ENCODE data around the gene SH3BP4. TPM values are rescaled to one million over a fixed set of nuclear protein-coding genes. Genes with fewer than 3 reads are reported as not detected.
A peak's percentile ranks its signal among the peaks of the same experiment; 100 is the strongest.
"Not testable (repeated sequence)": the region's sequence is repeated elsewhere in the genome, so short reads cannot be mapped to it uniquely, and the experiment has no call there.

Gene SH3BP4
- total RNA-seq, 1 donor from 2014 or later = 116 TPM

DNA sequence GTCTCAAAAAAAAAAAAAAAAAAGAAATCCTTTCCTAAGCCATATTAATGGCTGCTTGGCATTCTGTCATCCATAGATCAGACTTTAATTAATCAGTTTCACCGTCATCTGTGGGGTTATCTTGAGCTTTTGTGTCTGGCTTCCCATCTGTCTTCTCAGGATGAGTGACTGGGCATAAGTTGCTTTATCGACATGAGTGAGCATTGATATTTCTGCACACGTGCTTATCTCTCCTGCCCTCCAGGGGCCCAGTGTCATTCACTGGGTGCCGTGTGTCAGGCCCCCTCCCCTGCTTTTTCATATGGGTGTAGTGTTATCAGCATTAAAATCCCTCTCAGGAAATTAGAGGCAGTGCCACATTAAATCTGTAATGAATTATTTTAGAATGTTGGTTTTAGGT is 65.6 kb downstream of the SH3BP4 start:
- no peak for DNase-seq (ENCODE audit: low read depth)

DNA sequence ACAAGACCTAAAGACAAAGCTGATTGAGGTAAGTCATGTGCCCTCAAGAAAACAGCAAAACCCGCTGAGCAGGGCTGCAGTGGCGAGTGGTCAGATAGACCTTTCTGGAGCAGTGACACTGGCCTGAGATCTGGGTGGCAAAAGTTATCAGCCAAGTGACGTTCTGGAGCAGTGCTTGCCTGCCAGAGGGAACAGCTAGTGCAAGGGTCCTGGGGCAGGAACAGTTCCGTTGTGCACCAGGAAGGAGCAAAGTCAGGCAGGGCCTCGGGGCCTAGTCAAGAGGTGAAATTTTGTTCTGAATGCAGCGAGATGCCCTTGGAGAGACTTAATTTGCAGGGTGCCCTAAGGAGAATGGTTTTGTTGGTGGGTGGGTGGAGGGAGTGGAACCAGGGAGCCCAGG is 67.0 kb downstream of the SH3BP4 start:
- DNase-seq (ENCODE audit: low read depth) = no peak

DNA sequence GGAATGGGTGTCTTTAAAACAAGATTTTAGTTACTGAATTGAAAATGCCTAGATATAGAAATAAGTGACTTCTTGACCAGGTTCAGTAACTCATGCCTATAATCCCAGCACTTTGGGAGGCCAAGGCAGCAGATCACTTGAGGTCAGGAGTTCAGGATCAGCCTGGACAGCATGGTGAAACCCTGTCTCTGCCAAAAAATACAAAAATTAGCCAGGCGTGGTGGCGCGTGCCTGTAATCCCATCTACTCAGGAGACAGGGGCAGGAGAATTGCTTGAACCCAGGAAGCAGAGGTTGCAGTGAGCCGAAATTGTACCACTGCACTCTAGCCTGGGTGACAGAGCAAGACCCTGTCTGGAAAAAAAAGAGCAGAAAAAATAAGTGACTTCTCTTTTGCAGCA is 68.3 kb downstream of the SH3BP4 start:
- DNase-seq (ENCODE audit: low read depth) = not testable (repeated sequence)

DNA sequence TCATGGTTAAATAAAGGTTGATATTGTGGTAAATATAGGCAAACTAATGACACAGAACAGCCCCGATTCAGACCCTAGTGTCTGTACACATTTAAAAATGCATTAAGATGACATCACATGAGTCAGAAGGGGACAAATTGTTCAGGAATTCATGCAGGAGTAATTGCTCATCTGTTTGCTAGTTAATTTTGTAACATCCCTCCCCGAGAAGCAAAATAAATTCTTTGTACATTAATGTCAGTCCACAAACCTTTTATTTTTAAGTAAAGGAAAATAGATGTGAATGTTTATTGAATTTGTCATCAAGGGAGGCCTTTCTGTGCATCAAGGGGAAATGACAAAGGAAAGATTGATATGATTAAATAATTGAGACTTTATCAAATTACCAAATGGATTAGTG is 69.9 kb downstream of the SH3BP4 start:
- peak; percentile 85 for DNase-seq (ENCODE audit: low read depth)

DNA sequence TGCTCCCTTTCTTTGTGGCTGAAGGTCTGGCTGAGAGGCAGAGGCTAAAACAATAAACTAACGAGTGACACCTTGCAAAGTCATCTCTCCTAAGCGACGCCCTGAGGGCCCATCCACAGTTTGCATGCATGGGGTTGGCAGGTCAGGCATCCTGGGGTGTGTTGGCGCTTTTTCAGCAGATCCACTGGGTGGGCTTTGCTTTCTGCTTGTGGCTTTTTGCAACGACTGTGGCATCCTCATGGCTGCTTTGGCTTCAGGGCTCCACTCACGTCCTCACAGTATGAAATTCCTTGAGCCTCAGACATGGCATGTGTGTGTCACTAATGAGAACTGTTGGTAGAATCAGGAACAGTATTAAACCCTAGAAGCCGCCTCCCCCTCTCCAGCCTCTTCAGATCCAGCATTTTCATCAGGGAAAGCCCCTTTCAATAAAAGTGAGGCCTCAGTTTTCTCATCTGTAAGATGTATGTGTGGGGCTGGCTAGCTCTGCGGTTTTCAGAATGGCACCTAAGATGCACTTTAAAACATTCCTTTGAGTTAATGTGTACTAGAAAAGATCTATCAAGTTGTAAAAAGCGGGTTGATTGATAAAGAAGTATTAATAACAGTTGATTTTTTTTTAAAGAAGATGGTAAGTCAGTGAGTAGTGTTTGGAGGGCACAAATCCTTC is 72.5 kb downstream of the SH3BP4 start:
- DNase-seq (ENCODE audit: low read depth) = peak; percentile 53

DNA sequence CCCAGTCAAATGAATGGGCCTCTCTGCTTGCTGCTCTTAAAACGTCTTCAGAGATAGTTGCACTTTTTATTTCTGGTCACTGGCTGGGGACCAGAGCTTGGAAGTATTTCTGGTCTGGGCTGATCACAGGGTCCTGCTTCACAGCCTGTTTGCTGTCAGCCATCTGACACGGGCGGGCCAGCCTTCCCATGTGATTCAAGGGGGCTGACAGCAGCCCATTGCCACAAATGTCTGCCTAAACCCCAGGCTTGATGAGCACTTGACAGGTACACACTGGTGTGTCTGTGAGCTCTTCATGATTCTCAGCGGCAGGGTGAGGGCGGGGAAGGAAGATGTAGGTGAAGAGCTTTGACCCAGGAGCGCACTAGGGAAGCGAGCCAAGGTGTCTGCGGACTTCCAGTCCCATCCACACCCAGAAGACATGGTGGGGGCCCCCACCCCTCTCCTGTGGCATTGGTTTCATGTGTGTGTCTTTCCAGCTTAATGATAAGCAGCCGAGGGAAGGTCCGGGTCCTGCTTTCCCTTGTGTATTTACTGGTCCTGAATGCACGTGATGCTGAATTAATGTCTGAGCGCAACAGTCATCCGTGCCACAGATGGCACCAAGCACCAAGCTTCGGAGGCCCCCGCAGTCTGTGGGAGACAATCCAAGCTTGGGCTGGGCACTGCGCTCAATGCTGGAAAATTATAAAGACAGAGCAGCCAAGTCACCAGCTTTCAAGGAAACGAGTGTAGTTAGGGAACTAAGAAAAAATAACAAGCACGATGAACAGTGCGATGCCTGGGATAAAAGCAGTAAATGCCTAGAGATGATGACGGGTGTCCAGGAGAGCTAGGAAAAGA is 73.3 kb downstream of the SH3BP4 start:
- no peak for DNase-seq (ENCODE audit: low read depth)

DNA sequence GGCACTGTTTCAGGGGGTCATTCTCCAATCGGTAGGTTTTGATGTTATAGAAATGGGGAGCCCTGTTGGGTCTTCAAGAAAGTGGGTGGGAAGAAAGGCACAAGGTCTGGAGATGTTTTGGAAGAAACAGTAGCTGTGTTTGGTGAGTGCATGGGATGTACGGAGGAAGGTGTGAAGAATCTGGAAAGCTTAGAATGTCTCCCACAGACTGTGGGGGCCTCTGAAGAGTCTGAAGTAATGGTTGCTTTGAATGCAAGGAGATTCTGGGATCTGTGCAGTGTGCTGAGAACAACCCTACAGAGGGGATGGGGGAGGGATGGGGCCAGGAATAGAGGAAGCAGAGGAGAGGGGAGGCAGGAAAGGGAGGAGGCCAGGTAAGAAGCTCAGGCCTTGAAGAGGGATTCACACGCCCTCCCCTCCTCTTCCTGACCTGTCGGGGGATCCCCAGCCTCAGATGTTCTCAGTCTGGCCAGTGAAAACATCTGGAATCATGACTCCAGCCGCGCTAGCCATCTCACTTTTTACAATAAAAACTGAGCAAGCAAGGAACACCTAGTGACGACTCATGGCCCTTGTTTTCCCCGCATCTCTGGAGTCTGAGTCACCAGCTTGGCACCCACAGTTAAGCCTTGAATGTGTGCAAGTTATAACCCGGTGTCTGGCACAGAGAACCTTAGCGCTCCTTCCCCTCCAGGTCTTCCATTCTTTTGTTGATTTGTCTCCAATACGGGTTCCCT is 74.2 kb downstream of the SH3BP4 start:
- peak; percentile 95 for DNase-seq (ENCODE audit: low read depth)

DNA sequence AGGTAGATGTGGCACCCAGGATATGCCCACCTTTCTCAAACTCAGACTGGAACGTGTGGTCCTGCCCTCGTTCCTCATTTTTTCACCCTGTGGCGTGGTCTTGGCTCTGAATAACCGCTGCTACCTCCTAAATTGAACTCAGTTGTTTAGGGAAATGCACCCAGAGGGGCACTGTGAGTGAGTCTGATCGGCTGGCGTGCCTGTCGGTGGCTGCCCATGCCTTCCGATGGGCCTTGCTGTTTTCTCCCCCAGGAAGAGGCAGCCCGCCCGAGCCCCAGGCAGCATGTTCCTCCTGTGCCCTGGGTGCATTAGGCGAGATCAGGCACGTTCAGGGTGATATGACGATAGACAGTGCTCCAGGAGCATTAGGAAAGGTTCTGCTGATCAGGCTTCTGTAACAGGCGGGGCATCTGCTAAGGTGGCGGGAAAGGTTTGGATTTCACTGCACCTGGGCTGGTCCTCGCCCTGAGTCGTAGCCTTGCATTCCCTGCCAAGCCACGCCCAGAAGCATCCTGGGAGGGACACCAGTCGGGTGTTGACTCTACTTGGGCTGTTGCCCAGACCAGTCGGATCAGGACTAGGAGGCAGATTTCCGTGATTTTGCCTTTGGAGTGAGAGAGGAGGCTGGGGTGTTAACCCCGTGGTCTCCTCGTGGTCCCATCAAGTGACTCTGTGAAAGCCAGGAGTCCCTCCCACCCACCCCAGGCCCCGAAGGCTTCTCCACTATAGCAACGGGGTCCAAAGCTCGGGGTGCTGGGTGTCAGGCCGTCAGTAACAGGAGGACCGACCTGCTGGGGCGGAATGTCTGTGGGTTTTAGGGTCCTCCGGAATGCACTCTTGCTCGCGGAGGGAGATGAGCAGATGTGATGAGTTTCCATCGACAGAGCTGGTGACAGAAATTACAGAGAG is 75.1 kb downstream of the SH3BP4 start:
- peak; percentile 65 for DNase-seq (ENCODE audit: low read depth)

DNA sequence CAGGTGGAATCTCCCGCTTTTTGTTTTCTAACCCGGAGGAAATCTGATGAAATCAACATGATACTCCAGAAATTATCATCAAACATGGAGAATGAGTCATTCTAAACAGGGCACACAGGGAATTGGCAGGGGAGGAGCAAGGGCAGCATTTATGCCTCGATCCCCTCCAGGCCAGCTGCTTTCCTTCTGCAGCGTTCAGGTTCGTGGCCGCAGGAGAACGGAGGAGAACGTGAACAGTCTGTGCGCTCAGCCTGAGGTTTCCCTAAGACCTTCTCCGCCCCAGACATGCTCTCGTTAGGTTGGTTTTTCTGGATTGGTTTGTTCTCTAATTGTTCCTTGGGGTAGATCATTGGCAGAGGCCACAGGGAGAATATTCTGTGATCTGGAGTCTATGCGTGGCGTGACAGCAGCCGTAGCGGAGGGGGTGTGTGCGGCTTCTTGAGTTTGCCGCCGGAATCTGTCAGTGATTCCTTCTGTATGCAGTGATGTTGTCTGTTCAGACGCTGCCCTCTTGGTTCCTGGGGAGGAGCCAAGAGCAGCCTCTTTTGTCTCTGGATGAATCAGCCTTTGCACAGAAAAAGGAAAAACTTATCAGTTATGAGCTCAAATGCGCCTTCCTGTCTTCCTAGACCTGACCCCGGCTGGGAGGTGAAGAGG is 75.9 kb downstream of the SH3BP4 start:
- peak; percentile 27 for DNase-seq (ENCODE audit: low read depth)

DNA sequence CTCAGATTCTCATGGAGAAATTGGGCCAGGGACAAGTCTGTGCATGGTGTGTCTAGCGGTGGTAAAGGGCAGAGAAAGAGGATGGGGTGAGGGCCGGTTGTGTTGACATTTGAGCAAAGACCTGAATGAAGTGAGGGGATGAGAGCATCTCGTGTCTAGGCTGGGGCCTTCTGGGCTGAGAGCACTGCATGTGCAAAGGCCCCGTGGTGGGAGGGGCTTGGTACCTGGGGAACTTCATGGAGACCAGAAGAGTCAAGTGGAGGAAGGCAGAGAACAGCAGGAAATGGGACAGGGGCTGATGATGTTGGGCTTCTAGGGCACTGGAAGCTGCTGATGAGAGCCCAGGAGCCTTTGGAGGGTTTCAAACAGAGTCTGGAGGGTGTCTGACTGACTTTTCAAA is 76.8 kb downstream of the SH3BP4 start:
- DNase-seq (ENCODE audit: low read depth) = no peak

DNA sequence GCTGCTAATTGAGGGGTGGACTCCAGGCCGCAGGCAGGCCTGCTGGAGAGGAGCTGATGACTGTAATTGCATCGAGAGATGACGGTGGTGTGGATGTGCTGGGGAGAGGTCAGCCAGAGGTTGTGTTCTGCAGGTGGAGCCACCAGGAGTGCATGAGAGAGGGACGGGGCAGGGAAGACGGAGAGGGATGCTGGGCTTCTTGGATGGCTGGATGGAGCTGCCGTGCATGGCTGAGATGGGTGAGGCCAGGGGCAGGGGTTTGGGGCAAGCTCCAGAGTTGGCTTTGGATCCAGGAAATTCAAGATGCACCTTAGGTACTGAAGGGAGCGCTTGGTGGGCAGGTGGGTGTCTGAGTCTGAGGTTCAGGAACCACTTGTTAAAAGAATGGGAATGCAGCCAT is 77.2 kb downstream of the SH3BP4 start:
- no peak for DNase-seq (ENCODE audit: low read depth)

DNA sequence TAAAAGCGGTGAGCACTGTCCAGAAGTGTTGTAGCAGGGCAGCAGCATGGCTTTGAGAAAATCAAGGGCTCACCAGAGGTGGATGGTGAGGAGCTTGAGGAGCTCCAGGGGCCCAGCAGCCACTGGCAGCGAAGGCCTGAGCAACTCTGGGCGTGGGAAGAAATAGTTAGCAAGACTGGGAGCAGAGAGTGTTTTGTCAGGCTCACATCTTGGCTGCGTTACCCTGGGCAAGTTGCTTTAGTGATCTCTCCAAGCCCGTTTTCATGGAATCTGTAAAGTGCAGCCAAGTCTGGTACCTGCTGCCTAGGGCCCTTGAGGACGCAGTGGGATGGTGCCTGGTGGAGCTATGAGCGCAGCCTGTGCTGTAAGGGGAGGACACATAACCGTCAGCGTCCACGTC is 78.3 kb downstream of the SH3BP4 start:
- no peak for DNase-seq (ENCODE audit: low read depth)

DNA sequence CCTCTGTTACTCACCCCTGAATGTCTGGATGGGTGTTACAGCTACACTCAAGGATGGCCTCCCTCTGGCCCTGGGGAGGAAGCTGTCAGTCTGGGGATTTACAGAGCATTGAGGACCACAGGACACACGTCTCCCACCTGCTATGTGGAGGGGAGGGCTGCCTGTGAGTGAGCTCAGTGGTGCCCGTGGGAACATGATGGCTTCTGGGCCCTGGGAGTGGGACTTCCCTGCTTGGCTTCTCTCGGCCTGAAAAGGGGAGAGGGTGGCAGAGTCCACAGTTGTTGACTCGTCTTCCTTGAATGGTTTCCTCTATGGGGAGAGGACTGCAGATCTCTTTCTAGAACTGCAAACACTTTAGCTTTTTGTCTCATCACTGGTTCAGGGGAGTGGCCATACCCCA is 79.1 kb downstream of the SH3BP4 start:
- DNase-seq (ENCODE audit: low read depth) = no peak

DNA sequence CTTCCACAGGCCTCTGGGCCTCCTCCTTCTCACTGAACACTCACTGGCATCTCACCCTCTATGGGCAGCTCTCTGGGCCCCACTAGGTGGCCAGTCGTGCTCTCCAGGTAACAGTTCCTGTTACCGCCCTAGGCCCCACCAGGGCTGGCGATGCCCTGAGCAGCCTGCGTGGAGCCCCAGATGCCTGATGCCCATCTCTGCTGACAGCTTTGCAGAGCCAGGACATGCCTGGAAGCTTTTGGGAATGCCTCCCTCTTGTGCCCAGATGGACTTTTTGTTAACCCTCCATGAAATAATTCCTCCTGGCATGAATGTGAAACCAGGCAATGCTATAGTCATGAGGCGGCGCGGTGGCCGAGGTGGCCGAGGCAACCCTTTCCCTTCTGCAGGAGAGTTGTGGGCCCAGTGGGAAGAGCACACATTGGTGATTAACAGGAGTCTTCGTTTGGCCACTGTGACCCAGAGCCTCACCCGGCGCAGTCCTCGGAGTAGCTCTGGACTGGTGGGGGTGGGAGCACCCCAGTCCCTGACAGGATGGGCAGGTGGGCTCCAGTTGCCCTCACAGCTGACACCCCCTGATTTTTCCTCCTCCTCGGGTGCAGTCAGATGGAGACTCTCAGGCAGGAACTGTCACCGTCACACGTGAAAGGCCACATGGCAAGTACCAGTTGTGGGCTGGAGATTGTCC is 80.0 kb downstream of the SH3BP4 start:
- DNase-seq (ENCODE audit: low read depth) = no peak

DNA sequence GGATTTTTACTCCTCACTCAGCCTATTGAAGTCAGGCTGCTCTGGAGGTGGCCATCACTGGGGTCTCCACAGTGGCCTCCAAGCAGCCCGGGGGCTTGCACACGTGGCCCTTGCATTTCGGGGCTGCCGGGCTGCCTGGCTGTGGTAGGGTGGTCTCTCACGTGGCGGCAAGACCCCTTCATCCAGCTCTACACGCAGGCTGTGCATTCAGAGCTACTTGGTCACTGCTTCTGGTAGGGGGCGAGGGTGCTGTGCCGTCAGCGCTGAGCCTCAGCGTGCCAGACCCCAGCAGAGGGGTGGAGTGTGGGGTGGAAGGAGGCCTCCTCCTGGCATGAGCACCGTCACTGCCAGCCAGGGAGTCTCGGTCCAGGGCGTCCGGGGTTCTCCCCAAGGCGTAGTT is 80.6 kb downstream of the SH3BP4 start:
- no peak for DNase-seq (ENCODE audit: low read depth)

DNA sequence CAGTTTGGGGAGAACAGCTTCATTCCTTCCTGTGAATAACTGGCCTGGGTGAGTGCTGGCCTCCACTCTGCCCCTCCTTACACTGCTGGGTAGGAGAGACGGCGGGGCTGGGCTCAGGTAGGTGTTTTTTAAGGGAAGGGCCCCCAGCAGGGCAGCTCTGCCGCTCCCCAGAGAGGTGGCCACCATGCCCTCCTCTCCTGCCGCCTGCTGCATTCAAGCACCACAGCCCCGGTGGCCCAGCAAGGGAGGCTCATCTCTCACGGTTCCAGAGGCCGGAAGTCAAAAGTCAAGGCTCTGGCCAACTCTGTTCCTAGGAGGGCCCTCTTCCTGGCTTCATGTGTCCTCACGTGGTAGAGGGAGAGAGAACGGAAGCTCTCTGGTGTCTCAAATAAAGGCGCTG is 81.1 kb downstream of the SH3BP4 start:
- no peak for DNase-seq (ENCODE audit: low read depth)

DNA sequence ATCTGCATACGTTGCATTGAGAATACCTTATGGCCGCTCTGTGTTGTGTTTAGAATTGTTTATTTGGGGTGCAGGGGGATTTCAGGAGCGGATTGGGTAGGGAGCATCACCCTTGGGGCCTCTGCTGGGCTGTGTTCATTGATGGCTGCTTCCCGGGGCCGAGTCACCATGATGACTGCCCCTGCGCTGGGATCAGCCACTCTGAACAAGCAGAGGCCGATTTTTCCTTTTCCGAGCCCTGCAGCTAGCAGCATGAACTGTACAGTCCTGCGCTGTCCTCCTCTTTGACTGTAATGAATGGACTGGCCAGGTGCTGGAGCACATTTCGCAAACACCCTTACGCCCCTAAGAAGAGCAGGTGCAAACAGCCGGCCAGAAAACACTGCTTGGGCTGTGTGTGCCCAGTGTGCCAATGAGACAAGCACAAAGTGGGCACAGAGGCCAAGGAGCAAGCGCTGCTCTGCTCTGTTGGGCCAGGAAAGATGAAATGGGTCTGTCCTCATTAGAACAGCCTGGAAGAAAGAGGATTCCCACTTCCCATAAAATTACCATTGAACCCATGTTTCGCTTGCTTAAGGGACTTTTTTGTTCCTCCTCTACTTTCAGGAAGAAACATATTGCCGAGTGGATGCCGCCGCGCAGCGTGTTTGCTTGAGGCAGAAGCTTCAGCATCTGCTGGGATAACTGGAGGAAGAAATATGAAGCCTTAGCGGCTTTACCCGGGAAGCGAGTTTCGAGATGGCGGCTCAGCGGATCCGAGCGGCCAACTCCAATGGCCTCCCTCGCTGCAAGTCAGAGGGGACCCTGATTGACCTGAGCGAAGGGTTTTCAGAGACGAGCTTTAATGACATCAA is 82.7 kb downstream of the SH3BP4 start:
- DNase-seq (ENCODE audit: low read depth) = no peak

DNA sequence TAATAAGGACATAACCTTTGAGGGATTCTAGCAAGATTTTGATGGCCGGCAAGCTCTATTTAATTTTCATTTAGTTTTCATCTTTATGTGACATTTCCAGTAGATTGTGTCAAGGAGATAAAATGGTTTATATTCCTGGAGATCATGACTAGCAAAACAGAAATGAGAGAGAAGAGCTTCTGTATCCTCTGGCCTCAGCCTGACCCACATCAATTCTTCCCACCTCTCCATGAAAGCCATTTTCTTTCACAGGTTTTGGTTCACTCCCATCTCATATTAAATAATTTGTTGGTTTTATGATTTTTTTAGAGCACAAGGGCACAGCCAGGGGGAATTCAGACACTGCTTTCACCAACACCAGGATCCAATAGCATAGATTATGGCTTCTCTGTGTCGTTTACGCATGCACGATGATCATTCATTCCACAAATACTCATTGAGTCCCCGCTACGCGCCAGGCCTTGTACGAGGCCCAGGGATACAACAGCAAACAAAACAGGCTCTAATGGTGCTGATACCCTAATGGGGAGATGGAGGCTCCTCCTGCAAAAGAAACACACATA is 85.9 kb downstream of the SH3BP4 start:
- DNase-seq (ENCODE audit: low read depth) = no peak

DNA sequence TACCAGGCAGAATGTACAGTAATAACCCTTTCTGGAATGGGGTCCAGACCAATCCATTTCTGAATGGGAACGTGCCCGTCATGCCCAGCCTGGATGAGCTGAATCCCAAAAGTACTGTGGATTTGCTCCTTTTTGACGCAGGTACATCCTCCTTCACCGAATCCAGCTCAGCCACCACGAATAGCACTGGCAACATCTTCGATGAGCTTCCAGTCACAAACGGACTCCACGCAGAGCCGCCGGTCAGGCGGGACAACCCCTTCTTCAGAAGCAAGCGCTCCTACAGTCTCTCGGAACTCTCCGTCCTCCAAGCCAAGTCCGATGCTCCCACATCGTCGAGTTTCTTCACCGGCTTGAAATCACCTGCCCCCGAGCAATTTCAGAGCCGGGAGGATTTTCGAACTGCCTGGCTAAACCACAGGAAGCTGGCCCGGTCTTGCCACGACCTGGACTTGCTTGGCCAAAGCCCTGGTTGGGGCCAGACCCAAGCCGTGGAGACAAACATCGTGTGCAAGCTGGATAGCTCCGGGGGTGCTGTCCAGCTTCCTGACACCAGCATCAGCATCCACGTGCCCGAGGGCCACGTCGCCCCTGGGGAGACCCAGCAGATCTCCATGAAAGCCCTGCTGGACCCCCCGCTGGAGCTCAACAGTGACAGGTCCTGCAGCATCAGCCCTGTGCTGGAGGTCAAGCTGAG is 89.6 kb downstream of the SH3BP4 start:
- DNase-seq (ENCODE audit: low read depth) = no peak
